Activated gamma-delta T cell treated with Interleukin-2 at 50 U/mL for 16 hours (primary cell): ENCODE data around the gene EPHA1.
A peak's percentile ranks its signal among the peaks of the same experiment; 100 is the strongest.

ENCODE experiments used
- DNase-seq: peaks from one replicate; pipeline ENCODE4 v3.0.0-alpha.2; 2020

The EPHA1 gene

GRCh38 chr7:143388051-143388450 lies 20.6 kb downstream of the EPHA1 start:
- no peak for DNase-seq

GRCh38 chr7:143387156-143387975 lies 21.3 kb downstream of the EPHA1 start:
- DNase-seq: no peak

GRCh38 chr7:143385891-143386781 lies 22.5 kb downstream of the EPHA1 start:
- DNase-seq: peak; percentile 42

- DNase-seq: no peak
These were observed 23.7 kb downstream of the EPHA1 start for GRCh38 chr7:143384661-143385631.

- no peak for DNase-seq
These were observed 24.5 kb downstream of the EPHA1 start for GRCh38 chr7:143384148-143384547.

- no peak for DNase-seq
These were observed 25.1 kb downstream of the EPHA1 start for GRCh38 chr7:143383642-143383957.

- DNase-seq: no peak
These were observed 25.6 kb downstream of the EPHA1 start for GRCh38 chr7:143382791-143383641.

GRCh38 chr7:143382126-143382790 lies 26.4 kb downstream of the EPHA1 start:
- DNase-seq: no peak

GRCh38 chr7:143381427-143382125 lies 27.1 kb downstream of the EPHA1 start:
- DNase-seq: no peak

- DNase-seq: peak; percentile 89
These were observed 27.8 kb downstream of the EPHA1 start, which contains the start of gene ZYX for GRCh38 chr7:143380646-143381426. Gene ZYX, plus strand, starts transcription at chr7:143381345. Its CDS starts 227 bp downstream, at chr7:143381572.

GRCh38 chr7:143380260-143380645 lies 28.4 kb downstream of the EPHA1 start:
- peak; percentile 90 for DNase-seq

GRCh38 chr7:143379611-143380259 lies 28.9 kb downstream of the EPHA1 start:
- no peak for DNase-seq

- DNase-seq: no peak
These were observed 32.3 kb downstream of the EPHA1 start for GRCh38 chr7:143376396-143376795.

- DNase-seq: peak; percentile 66
These were observed 33.2 kb downstream of the EPHA1 start for GRCh38 chr7:143375298-143376034.

GRCh38 chr7:143374561-143374960 lies 34.1 kb downstream of the EPHA1 start:
- DNase-seq: no peak

- no peak for DNase-seq
These were observed 35.3 kb downstream of the EPHA1 start for GRCh38 chr7:143373255-143373794.

- peak; percentile 69 for DNase-seq
These were observed 36.6 kb downstream of the EPHA1 start for GRCh38 chr7:143372070-143372469.
